H1 (cell line): Measurements from ENCODE around the gene MPIG6B. TPM values are rescaled to one million over a fixed set of nuclear protein-coding genes. Genes with fewer than 3 reads are reported as not detected.

Source experiments
- CBX8 ChIP-seq: fragments of 300-800, 300-1000 bp; sonication (generic); IDR thresholded peaks from 2 replicates; pipeline ENCODE4 v1.7.1; 2016; ENCODE audit warnings: low read depth, low read length, borderline replicate concordance
- JUN ChIP-seq: IDR thresholded peaks from 2 replicates; pipeline ENCODE4 v1.6.1; 2011; ENCODE audit warnings: low read depth, mild to moderate bottlenecking, improper control_type of control experiment, low read length
- KDM1A ChIP-seq: fragments of 200-600, 300-600 bp; sonication (generic); IDR thresholded peaks from 2 replicates; pipeline ENCODE4 v1.7.1; 2016; ENCODE audit warnings: mild to moderate bottlenecking, low read length, borderline replicate concordance
- PHF8 ChIP-seq: fragments of 200-600 bp; sonication (generic); conservative IDR thresholded peaks from 2 replicates; pipeline ENCODE4 v1.7.1; 2012; ENCODE audit warnings: low read depth, mild to moderate bottlenecking, inconsistent platforms, low read length, moderate library complexity
- POLR2A ChIP-seq, 2 experiments: IDR thresholded peaks; 1 replicate in 1 of 2; 2 replicates in 1 of 2; pipeline ENCODE4 v1.6.1; 2011; ENCODE audit warnings: low read depth in 2 of 2, low read length in 2 of 2, mild to moderate bottlenecking in 2 of 2; ENCODE audit errors: control extremely low read depth in 1 of 2
- RNF2 ChIP-seq: fragments of 200-900, 300-1000 bp; sonication (generic); IDR thresholded peaks from 2 replicates; pipeline ENCODE4 v1.7.1; 2016; ENCODE audit warnings: borderline replicate concordance, low read depth, mild to moderate bottlenecking, antibody characterized with exemption, low read length; ENCODE audit not compliant: poor library complexity, severe bottlenecking; ENCODE audit errors: missing control alignments
- SAP30 ChIP-seq: fragments of 300-600 bp; sonication (generic); IDR thresholded peaks from 2 replicates; pipeline ENCODE4 v1.7.1; 2012; ENCODE audit warnings: low read length, moderate library complexity, mild to moderate bottlenecking, inconsistent platforms; ENCODE audit not compliant: insufficient read depth, insufficient replicate concordance
- SIN3A ChIP-seq, 2 experiments: IDR thresholded peaks in 1 of 2; conservative IDR thresholded peaks in 1 of 2; 2 replicates each; pipeline ENCODE4 v1.6.1; 2011 to 2012; ENCODE audit warnings: low read length in 2 of 2, improper control_type of control experiment in 1 of 2, low read depth in 1 of 2, mild to moderate bottlenecking in 1 of 2
- SP4 ChIP-seq: IDR thresholded peaks from 2 replicates; pipeline ENCODE4 v1.6.1; 2012; ENCODE audit warnings: low read length, inconsistent platforms
- TAF1 ChIP-seq: IDR thresholded peaks from 2 replicates; pipeline ENCODE4 v1.6.1; 2011; ENCODE audit warnings: mild to moderate bottlenecking, low read depth, low read length
- TEAD4 ChIP-seq: IDR thresholded peaks from 2 replicates; pipeline ENCODE4 v1.6.1; 2012; ENCODE audit warnings: low read depth, low read length, inconsistent platforms, mixed read lengths
- polyA plus RNA-seq, 7 experiments: library from polyadenylated mRNA; depleted of rRNA in 3 of 7; stranded (reverse) in 5 of 7; unstranded in 2 of 7; fragments of >200 nt in 5 of 7; fragments of 200-250 nt in 2 of 7; gene quantifications; 1 replicate in 5 of 7; 2 replicates in 1 of 7; 4 replicates in 1 of 7; pipeline versions ENCODE4 v1.2.1 to v1.2.3, GENCODE V29; 2011 to 2013; ENCODE audit warnings: missing spikeins in 2 of 7, mixed read lengths in 2 of 7
- total RNA-seq: library from RNA; stranded (reverse); fragmentation: NEBNext Ultra II Directional; extraction: Animal tissue kit (Norgen Biotek cat#: 25700); gene quantifications from 2 replicates; pipeline ENCODE4 v1.2.1, GENCODE V29; 2021
- TF ChIP-seq, protein P1 (sequence below): fragments of 300-600 bp; sonication (generic); IDR thresholded peaks from 2 replicates; pipeline ENCODE4 v1.7.1; 2012; ENCODE audit warnings: low read length, moderate library complexity, mild to moderate bottlenecking, inconsistent platforms; ENCODE audit not compliant: insufficient replicate concordance

The MPIG6B gene
- total and polyA plus RNA-seq, 2 of the 8 experiments (the other 6 are each of a cell fraction or from before 2014, with no cell fraction given): 0.18 TPM; not detected in 1

DNA sequence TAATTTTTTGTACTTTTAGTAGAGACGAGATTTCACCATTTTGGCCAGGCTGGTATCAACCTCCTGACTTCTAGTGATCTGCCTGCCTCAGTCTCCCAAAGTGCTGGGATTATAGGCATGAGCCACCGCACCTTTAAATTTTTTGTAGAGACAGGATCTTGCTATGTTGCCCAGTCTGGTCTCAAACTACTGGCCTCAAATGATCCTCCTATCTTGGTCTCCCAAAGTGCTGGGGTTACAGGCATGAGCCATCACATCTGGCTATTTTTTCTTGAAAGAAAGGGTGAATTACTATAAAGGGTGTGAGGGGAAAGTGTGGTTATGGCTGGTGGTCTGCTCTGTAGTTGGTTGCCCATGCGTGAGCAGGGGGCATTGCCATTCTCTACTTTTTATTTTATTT lies 14.9 kb upstream of the MPIG6B start (continued):
- TF ChIP-seq, protein P1, sequence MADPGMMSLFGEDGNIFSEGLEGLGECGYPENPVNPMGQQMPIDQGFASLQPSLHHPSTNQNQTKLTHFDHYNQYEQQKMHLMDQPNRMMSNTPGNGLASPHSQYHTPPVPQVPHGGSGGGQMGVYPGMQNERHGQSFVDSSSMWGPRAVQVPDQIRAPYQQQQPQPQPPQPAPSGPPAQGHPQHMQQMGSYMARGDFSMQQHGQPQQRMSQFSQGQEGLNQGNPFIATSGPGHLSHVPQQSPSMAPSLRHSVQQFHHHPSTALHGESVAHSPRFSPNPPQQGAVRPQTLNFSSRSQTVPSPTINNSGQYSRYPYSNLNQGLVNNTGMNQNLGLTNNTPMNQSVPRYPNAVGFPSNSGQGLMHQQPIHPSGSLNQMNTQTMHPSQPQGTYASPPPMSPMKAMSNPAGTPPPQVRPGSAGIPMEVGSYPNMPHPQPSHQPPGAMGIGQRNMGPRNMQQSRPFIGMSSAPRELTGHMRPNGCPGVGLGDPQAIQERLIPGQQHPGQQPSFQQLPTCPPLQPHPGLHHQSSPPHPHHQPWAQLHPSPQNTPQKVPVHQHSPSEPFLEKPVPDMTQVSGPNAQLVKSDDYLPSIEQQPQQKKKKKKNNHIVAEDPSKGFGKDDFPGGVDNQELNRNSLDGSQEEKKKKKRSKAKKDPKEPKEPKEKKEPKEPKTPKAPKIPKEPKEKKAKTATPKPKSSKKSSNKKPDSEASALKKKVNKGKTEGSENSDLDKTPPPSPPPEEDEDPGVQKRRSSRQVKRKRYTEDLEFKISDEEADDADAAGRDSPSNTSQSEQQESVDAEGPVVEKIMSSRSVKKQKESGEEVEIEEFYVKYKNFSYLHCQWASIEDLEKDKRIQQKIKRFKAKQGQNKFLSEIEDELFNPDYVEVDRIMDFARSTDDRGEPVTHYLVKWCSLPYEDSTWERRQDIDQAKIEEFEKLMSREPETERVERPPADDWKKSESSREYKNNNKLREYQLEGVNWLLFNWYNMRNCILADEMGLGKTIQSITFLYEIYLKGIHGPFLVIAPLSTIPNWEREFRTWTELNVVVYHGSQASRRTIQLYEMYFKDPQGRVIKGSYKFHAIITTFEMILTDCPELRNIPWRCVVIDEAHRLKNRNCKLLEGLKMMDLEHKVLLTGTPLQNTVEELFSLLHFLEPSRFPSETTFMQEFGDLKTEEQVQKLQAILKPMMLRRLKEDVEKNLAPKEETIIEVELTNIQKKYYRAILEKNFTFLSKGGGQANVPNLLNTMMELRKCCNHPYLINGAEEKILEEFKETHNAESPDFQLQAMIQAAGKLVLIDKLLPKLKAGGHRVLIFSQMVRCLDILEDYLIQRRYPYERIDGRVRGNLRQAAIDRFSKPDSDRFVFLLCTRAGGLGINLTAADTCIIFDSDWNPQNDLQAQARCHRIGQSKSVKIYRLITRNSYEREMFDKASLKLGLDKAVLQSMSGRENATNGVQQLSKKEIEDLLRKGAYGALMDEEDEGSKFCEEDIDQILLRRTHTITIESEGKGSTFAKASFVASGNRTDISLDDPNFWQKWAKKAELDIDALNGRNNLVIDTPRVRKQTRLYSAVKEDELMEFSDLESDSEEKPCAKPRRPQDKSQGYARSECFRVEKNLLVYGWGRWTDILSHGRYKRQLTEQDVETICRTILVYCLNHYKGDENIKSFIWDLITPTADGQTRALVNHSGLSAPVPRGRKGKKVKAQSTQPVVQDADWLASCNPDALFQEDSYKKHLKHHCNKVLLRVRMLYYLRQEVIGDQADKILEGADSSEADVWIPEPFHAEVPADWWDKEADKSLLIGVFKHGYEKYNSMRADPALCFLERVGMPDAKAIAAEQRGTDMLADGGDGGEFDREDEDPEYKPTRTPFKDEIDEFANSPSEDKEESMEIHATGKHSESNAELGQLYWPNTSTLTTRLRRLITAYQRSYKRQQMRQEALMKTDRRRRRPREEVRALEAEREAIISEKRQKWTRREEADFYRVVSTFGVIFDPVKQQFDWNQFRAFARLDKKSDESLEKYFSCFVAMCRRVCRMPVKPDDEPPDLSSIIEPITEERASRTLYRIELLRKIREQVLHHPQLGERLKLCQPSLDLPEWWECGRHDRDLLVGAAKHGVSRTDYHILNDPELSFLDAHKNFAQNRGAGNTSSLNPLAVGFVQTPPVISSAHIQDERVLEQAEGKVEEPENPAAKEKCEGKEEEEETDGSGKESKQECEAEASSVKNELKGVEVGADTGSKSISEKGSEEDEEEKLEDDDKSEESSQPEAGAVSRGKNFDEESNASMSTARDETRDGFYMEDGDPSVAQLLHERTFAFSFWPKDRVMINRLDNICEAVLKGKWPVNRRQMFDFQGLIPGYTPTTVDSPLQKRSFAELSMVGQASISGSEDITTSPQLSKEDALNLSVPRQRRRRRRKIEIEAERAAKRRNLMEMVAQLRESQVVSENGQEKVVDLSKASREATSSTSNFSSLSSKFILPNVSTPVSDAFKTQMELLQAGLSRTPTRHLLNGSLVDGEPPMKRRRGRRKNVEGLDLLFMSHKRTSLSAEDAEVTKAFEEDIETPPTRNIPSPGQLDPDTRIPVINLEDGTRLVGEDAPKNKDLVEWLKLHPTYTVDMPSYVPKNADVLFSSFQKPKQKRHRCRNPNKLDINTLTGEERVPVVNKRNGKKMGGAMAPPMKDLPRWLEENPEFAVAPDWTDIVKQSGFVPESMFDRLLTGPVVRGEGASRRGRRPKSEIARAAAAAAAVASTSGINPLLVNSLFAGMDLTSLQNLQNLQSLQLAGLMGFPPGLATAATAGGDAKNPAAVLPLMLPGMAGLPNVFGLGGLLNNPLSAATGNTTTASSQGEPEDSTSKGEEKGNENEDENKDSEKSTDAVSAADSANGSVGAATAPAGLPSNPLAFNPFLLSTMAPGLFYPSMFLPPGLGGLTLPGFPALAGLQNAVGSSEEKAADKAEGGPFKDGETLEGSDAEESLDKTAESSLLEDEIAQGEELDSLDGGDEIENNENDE: no peak
- TF ChIP-seq SIN3A (conservative IDR thresholded peaks at IDR 0.05 in 1 of 2, IDR thresholded peaks at IDR 0.05 in 1 of 2; ENCODE audit: low read depth in 1 of 2, low read length in 2 of 2) (no peak), SP4 (no peak), CBX8 (no peak), JUN (no peak), SAP30 (no peak), TAF1 (no peak), PHF8 (no peak), TEAD4 (no peak), RNF2 (no peak), POLR2A (IDR thresholded peaks at IDR 0.05; ENCODE audit: control extremely low read depth in 1 of 2, low read depth in 2 of 2, low read length in 2 of 2) (no peak), KDM1A (no peak)
